DOHH2 (cell line): Measurements from ENCODE around the gene TSR1.

ENCODE experiments used
- H3F3A ChIP-seq: fragments of 200-600 bp; sonication (generic), shearing (Covaris generic); 2 replicates; pipeline ENCODE4 v1.6.0; 2016; ENCODE audit warnings: antibody characterized with exemption, mild to moderate bottlenecking; ENCODE audit not compliant: control insufficient read depth, insufficient read depth
- H3K27ac ChIP-seq: fragments of 200-600 bp; sonication (generic); 2 replicates; pipeline ENCODE4 v1.5.1; 2014; ENCODE audit warnings: low read depth, mild to moderate bottlenecking, low read length, moderate library complexity
- H3K27me3 ChIP-seq: fragments of 200-600 bp; sonication (generic); 2 replicates; pipeline ENCODE4 v1.6.1; 2014; ENCODE audit warnings: mild to moderate bottlenecking, low read length, mixed read lengths; ENCODE audit not compliant: control insufficient read depth
- H3K36me3 ChIP-seq: fragments of 200-600 bp; sonication (generic); 2 replicates; pipeline ENCODE4 v1.6.1; 2014; ENCODE audit warnings: mild to moderate bottlenecking, low read length, moderate library complexity, mixed read lengths; ENCODE audit not compliant: control insufficient read depth
- H3K4me1 ChIP-seq: fragments of 200-600 bp; sonication (generic); 2 replicates; pipeline ENCODE4 v1.6.1; 2014; ENCODE audit warnings: mild to moderate bottlenecking, low read length, mixed read lengths; ENCODE audit not compliant: control insufficient read depth
- H3K4me2 ChIP-seq: fragments of 200-600 bp; sonication (generic); 2 replicates; pipeline ENCODE4 v1.6.0; 2014; ENCODE audit warnings: mild to moderate bottlenecking, low read length, moderate library complexity
- H3K4me3 ChIP-seq: fragments of 200-600 bp; sonication (generic); 2 replicates; pipeline ENCODE4 v1.5.1; 2014; ENCODE audit warnings: mild to moderate bottlenecking, low read length, mixed read lengths
- H3K79me2 ChIP-seq: fragments of 200-600 bp; sonication (generic); 2 replicates; pipeline ENCODE4 v1.6.1; 2014; ENCODE audit warnings: mild to moderate bottlenecking, low read length, mixed read lengths; ENCODE audit not compliant: control insufficient read depth
- H3K9me2 ChIP-seq: fragments of 200-600 bp; sonication (generic); replicated peaks from 2 replicates; pipeline ENCODE4 v1.6.1; 2014; ENCODE audit warnings: mild to moderate bottlenecking, low read length, mixed read lengths; ENCODE audit not compliant: control insufficient read depth
- H3K9me3 ChIP-seq: fragments of 200-600 bp; sonication (generic); 2 replicates; pipeline ENCODE4 v1.6.1; 2014; ENCODE audit warnings: antibody characterized with exemption, low read length, mixed read lengths; ENCODE audit not compliant: control insufficient read depth, insufficient read depth
- H4K20me1 ChIP-seq: fragments of 200-600 bp; sonication (generic); 2 replicates; pipeline ENCODE4 v1.6.0; 2014; ENCODE audit warnings: low read depth, mild to moderate bottlenecking, antibody characterized with exemption, low read length, moderate library complexity; ENCODE audit not compliant: control insufficient read depth, insufficient read depth
- EZH2phosphoT487 ChIP-seq: fragments of 200-600 bp; sonication (generic); IDR thresholded peaks from 2 replicates; pipeline ENCODE4 v1.6.1; 2017; ENCODE audit warnings: borderline replicate concordance, mild to moderate bottlenecking, antibody characterized with exemption, low read length, moderate library complexity, mixed read lengths
- TF ChIP-seq, protein P1 (sequence below): fragments of 200-600 bp; sonication (generic); IDR thresholded peaks from one replicate; pipeline ENCODE4 v1.5.1; 2014; ENCODE audit warnings: antibody characterized with exemption, mild to moderate bottlenecking, low read depth, low read length; ENCODE audit not compliant: poor library complexity, severe bottlenecking

TSR1 gene

GRCh38 chr17:2283302-2283701, 53.0 kb downstream of the TSR1 start:
- H3K4me1 ChIP-seq, result no peaks in the 10 kb centered on the region
- no peak overlapping the region for H3K4me2 ChIP-seq
- no peaks in the 10 kb centered on the region for H3K9me3 ChIP-seq
- TF ChIP-seq, protein P1, sequence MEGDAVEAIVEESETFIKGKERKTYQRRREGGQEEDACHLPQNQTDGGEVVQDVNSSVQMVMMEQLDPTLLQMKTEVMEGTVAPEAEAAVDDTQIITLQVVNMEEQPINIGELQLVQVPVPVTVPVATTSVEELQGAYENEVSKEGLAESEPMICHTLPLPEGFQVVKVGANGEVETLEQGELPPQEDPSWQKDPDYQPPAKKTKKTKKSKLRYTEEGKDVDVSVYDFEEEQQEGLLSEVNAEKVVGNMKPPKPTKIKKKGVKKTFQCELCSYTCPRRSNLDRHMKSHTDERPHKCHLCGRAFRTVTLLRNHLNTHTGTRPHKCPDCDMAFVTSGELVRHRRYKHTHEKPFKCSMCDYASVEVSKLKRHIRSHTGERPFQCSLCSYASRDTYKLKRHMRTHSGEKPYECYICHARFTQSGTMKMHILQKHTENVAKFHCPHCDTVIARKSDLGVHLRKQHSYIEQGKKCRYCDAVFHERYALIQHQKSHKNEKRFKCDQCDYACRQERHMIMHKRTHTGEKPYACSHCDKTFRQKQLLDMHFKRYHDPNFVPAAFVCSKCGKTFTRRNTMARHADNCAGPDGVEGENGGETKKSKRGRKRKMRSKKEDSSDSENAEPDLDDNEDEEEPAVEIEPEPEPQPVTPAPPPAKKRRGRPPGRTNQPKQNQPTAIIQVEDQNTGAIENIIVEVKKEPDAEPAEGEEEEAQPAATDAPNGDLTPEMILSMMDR, result no peak
- TF ChIP-seq EZH2phosphoT487, result no peak
- no peaks in the 10 kb centered on the region for H3K27me3 ChIP-seq
- H3F3A ChIP-seq, result peaks cover 13% of the 10 kb centered on the region; the same call in 1 of the 2 replicates
- H3K36me3 ChIP-seq, result peaks cover 65% of the 10 kb centered on the region
- no peak overlapping the region for H3K4me3 ChIP-seq
- no peaks in the 10 kb centered on the region; the same call in 1 of the 2 replicates for H3K79me2 ChIP-seq
- peaks cover 4% of the 10 kb centered on the region; the same call in 1 of the 2 replicates for H4K20me1 ChIP-seq
- H3K27ac ChIP-seq, result no peak overlapping the region
- no peaks in the 10 kb centered on the region for H3K9me2 ChIP-seq

GRCh38 chr17:2282297-2282873, 53.9 kb downstream of the TSR1 start:
- H3F3A ChIP-seq, result peaks cover 13% of the 10 kb centered on the region; the same call in 1 of the 2 replicates
- no peaks in the 10 kb centered on the region for H3K9me2 ChIP-seq
- no peak overlapping the region for H3K4me2 ChIP-seq
- peaks cover 62% of the 10 kb centered on the region for H3K36me3 ChIP-seq
- H4K20me1 ChIP-seq, result peaks cover 4% of the 10 kb centered on the region; the same call in 1 of the 2 replicates
- no peak for TF ChIP-seq EZH2phosphoT487
- TF ChIP-seq, protein P1, result peak; percentile 65
- H3K27ac ChIP-seq, result no peak overlapping the region
- no peaks in the 10 kb centered on the region for H3K79me2 ChIP-seq
- no peak overlapping the region for H3K4me3 ChIP-seq
- H3K4me1 ChIP-seq, result no peaks in the 10 kb centered on the region
- H3K9me3 ChIP-seq, result no peaks in the 10 kb centered on the region
- H3K27me3 ChIP-seq, result no peaks in the 10 kb centered on the region

DNA sequence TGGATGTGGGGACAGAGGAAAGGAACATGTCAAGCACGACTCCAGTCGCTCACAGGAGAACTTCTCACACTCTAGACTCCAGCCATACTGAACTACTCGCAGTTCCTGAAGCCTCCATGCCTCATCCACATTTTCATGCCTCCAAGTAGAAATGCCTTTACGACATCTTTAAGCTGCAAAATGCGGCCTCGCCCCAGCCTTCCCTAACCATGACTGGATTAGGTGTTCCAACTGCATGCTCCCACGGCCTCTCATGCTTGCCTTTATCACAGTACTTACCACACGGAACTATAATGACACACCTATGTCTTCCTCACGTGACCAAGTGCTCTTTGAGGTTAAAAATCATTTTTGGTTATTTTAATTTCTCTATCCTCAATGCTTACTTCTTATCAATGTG, 56.5 kb downstream of the TSR1 start:
- Histone ChIP-seq H3K4me3 (no peak overlapping the region), H3K36me3 (peaks cover 55% of the 10 kb centered on the region)

More for the DNA sequence above, 56.5 kb downstream of the TSR1 start:
- Histone ChIP-seq H3K27ac (no peak overlapping the region), H3K9me3 (no peaks in the 10 kb centered on the region), H3K79me2 (no peaks in the 10 kb centered on the region), H3K27me3 (no peaks in the 10 kb centered on the region), H3K4me2 (no peak overlapping the region), H3F3A (peaks cover 9% of the 10 kb centered on the region; the same call in 1 of the 2 replicates), H3K4me1 (no peaks in the 10 kb centered on the region), H4K20me1 (peaks cover 4% of the 10 kb centered on the region; the same call in 1 of the 2 replicates), H3K9me2 (no peaks in the 10 kb centered on the region)
- no peak for TF ChIP-seq EZH2phosphoT487
- TF ChIP-seq, protein P1, result no peak
